H9 (cell line): ENCODE results near the gene CTU2. TPM values are rescaled to one million over a fixed set of nuclear protein-coding genes. Genes with fewer than 3 reads are reported as not detected.

Experiments used
- DNase-seq: peaks from one replicate; pipeline ENCODE4 v3.0.0-alpha.2; 2017
- H2AFZ ChIP-seq: one replicate; pipeline ENCODE4 v1.6.1; 2013; ENCODE audit warnings: mild to moderate bottlenecking, low read length, control low read depth, moderate library complexity
- H2AK5ac ChIP-seq: 2 replicates; pipeline ENCODE4 v1.6.1; 2013; ENCODE audit warnings: low read length, control low read depth, mixed read lengths; ENCODE audit not compliant: insufficient read length
- H2BK120ac ChIP-seq: one replicate; pipeline ENCODE4 v1.6.1; 2013; ENCODE audit warnings: low read depth, mild to moderate bottlenecking, low read length, control low read depth, inconsistent platforms; ENCODE audit not compliant: poor library complexity, severe bottlenecking
- H2BK12ac ChIP-seq: 2 replicates; pipeline ENCODE4 v1.6.1; 2013; ENCODE audit warnings: low read length, control low read depth, mixed read lengths, low read depth; ENCODE audit not compliant: insufficient read length
- H2BK15ac ChIP-seq: 2 replicates; pipeline ENCODE4 v1.6.1; 2013; ENCODE audit warnings: low read depth, low read length, control low read depth
- H2BK20ac ChIP-seq: one replicate; pipeline ENCODE4 v1.6.1; 2013; ENCODE audit warnings: low read depth, mild to moderate bottlenecking, low read length, control low read depth, inconsistent platforms; ENCODE audit not compliant: poor library complexity, severe bottlenecking
- H2BK5ac ChIP-seq: 2 replicates; pipeline ENCODE4 v1.6.1; 2013; ENCODE audit warnings: low read length, control low read depth, mixed read lengths; ENCODE audit not compliant: insufficient read length
- H3K14ac ChIP-seq: 2 replicates; pipeline ENCODE4 v1.6.1; 2013; ENCODE audit warnings: low read length, control low read depth; ENCODE audit not compliant: insufficient read depth
- H3K18ac ChIP-seq: 2 replicates; pipeline ENCODE4 v1.6.1; 2013; ENCODE audit warnings: low read depth, mild to moderate bottlenecking, mixed read lengths, low read length, control low read depth; ENCODE audit not compliant: insufficient read length
- H3K23ac ChIP-seq: 2 replicates; pipeline ENCODE4 v1.6.1; 2013; ENCODE audit warnings: low read length, control low read depth, mixed read lengths, low read depth; ENCODE audit not compliant: insufficient read length
- H3K23me2 ChIP-seq: 2 replicates; pipeline ENCODE4 v1.6.1; 2013; ENCODE audit warnings: low read depth, mild to moderate bottlenecking, mixed read lengths, low read length, control low read depth; ENCODE audit not compliant: insufficient read length, poor library complexity, severe bottlenecking
- H3K27ac ChIP-seq: 2 replicates; pipeline ENCODE4 v1.5.1; 2013; ENCODE audit warnings: low read length, control low read depth, mixed read lengths, low read depth; ENCODE audit not compliant: insufficient read length
- H3K27me3 ChIP-seq: 2 replicates; pipeline ENCODE4 v1.6.1; 2013; ENCODE audit warnings: low read length, control low read depth, inconsistent platforms; ENCODE audit not compliant: insufficient read depth
- H3K4ac ChIP-seq: 2 replicates; pipeline ENCODE4 v1.6.1; 2013; ENCODE audit warnings: low read depth, mild to moderate bottlenecking, control low read depth, inconsistent platforms, low read length, moderate library complexity
- H3K4me1 ChIP-seq: 2 replicates; pipeline ENCODE4 v1.6.1; 2013; ENCODE audit warnings: low read length, control low read depth, inconsistent platforms; ENCODE audit not compliant: insufficient read depth
- H3K4me2 ChIP-seq: 2 replicates; pipeline ENCODE4 v1.6.1; 2013; ENCODE audit warnings: low read length, control low read depth, mixed read lengths; ENCODE audit not compliant: insufficient read length, insufficient read depth
- H3K56ac ChIP-seq: 2 replicates; pipeline ENCODE4 v1.6.1; 2013; ENCODE audit warnings: low read depth, mild to moderate bottlenecking, mixed read lengths, low read length, control low read depth; ENCODE audit not compliant: insufficient read length
- H3K79me1 ChIP-seq: 2 replicates; pipeline ENCODE4 v1.6.1; 2013; ENCODE audit warnings: low read depth, mild to moderate bottlenecking, moderate library complexity, low read length, control low read depth, inconsistent platforms; ENCODE audit not compliant: insufficient read depth, poor library complexity, severe bottlenecking
- H3K79me2 ChIP-seq: 2 replicates; pipeline ENCODE4 v1.6.1; 2013; ENCODE audit warnings: low read length, control low read depth, inconsistent platforms; ENCODE audit not compliant: insufficient read depth
- H3K9ac ChIP-seq: 2 replicates; pipeline ENCODE4 v1.6.1; 2013; ENCODE audit warnings: low read length, control low read depth, mixed read lengths; ENCODE audit not compliant: insufficient read length; ENCODE audit errors: extremely low read depth
- H3K9me3 ChIP-seq: one replicate; pipeline ENCODE4 v1.6.1; 2013; ENCODE audit warnings: low read depth, low read length, inconsistent platforms; ENCODE audit not compliant: control insufficient read depth
- H3T11ph ChIP-seq: one replicate; pipeline ENCODE4 v1.6.1; 2013; ENCODE audit warnings: mild to moderate bottlenecking, low read length, control low read depth, inconsistent platforms
- H4K20me1 ChIP-seq: one replicate; pipeline ENCODE4 v1.6.1; 2013; ENCODE audit not compliant: control insufficient read depth, insufficient read length, insufficient read depth
- H4K5ac ChIP-seq: 2 replicates; pipeline ENCODE4 v1.6.1; 2013; ENCODE audit warnings: low read depth, mild to moderate bottlenecking, mixed read lengths, low read length, control low read depth; ENCODE audit not compliant: insufficient read length
- H4K8ac ChIP-seq: replicated peaks from 2 replicates; pipeline ENCODE4 v1.6.1; 2013; ENCODE audit warnings: low read length, control low read depth, mixed read lengths, low read depth; ENCODE audit not compliant: insufficient read length
- H4K91ac ChIP-seq: 2 replicates; pipeline ENCODE4 v1.6.1; 2013; ENCODE audit warnings: low read depth, mild to moderate bottlenecking, moderate library complexity, mixed read lengths, low read length, control low read depth; ENCODE audit not compliant: insufficient read length
- H3K27ac Mint-ChIP-seq, 3 experiments: 2 replicates in 2 of 3; 3 replicates in 1 of 3; pipeline ENCODE4 v1.8.0; 2020 to 2021; ENCODE audit warnings: mixed read lengths in 3 of 3, mild to moderate bottlenecking in 1 of 3, moderate library complexity in 1 of 3
- H3K27me3 Mint-ChIP-seq: 2 replicates; pipeline ENCODE4 v1.8.0; 2021; ENCODE audit warnings: low read depth, mild to moderate bottlenecking, moderate library complexity, mixed read lengths
- H3K36me3 Mint-ChIP-seq, 3 experiments: 2 replicates in 2 of 3; 3 replicates in 1 of 3; pipeline ENCODE4 v1.8.0; 2020 to 2021; ENCODE audit warnings: low read depth in 3 of 3, mixed read lengths in 3 of 3; ENCODE audit not compliant: insufficient read depth in 1 of 3
- H3K4me1 Mint-ChIP-seq, 2 experiments: 2 replicates each; pipeline ENCODE4 v1.8.0; 2020; ENCODE audit warnings: mixed read lengths in 2 of 2
- H3K4me3 Mint-ChIP-seq, 2 experiments: 2 replicates in 1 of 2; 3 replicates in 1 of 2; pipeline ENCODE4 v1.8.0; 2020 to 2021; ENCODE audit warnings: mild to moderate bottlenecking in 2 of 2, mixed read lengths in 2 of 2, moderate library complexity in 1 of 2
- H3K9me3 Mint-ChIP-seq, 2 experiments: 2 replicates in 1 of 2; 3 replicates in 1 of 2; pipeline ENCODE4 v1.8.0; 2020; ENCODE audit warnings: mild to moderate bottlenecking in 2 of 2, mixed read lengths in 2 of 2, moderate library complexity in 1 of 2
- CTCF ChIP-seq: fragments of 200-600 bp; sonication (generic); conservative IDR thresholded peaks from 3 replicates; pipeline ENCODE4 v1.8.0; 2021; ENCODE audit warnings: antibody characterized with exemption, mild to moderate bottlenecking
- WGBS: extraction: QIAGEN DNeasy Blood & Tissue Kit; methylation state at CpG from one replicate; pipeline ENCODE4 v1.1.7; 2013; ENCODE audit warnings: missing lambda C conversion rate, low lambda C conversion rate, mixed read lengths; ENCODE audit not compliant: insufficient read length; ENCODE audit errors: extremely low coverage; 5-methylcytosine and 5-hydroxymethylcytosine counted together
- total RNA-seq: library from RNA; stranded (reverse); gene quantifications from 2 replicates; pipeline ENCODE4 v1.2.1, GENCODE V29; 2021

CTU2 gene
- total RNA-seq, 1 experiment from 2014 or later, result 32.8 TPM

GRCh38 chr16:88695753-88696152, 10.6 kb upstream of the CTU2 start:
- TF ChIP-seq CTCF, result no peak
- H3K9ac ChIP-seq, result no peak overlapping the region
- no peak overlapping the region for H3K4ac ChIP-seq
- Mint-ChIP-seq H3K4me1 (no peaks in the 10 kb centered on the region), H3K4me3 (no peak overlapping the region), H3K27me3 (peaks cover 3% of the 10 kb centered on the region; the same call in 1 of the 2 replicates), H3K36me3 (peaks cover 0 to 15% (median 14%) of the 10 kb centered on the region in 3 experiments; a peak in 4 of 7 replicates), H3K27ac (no peak overlapping the region; a peak in 1 of 7 replicates), H3K9me3 (no peaks in the 10 kb centered on the region)
- H3K79me1 ChIP-seq, result no peaks in the 10 kb centered on the region
- no peak overlapping the region for H2BK5ac ChIP-seq
- no peak overlapping the region for H2AFZ ChIP-seq
- H2BK20ac ChIP-seq, result no peak overlapping the region
- no peak overlapping the region for H4K91ac ChIP-seq
- H3K18ac ChIP-seq, result no peak overlapping the region
- H4K8ac ChIP-seq, result no peak overlapping the region
- no peak overlapping the region for H3K23ac ChIP-seq
- H3K27me3 ChIP-seq, result no peaks in the 10 kb centered on the region
- H3K79me2 ChIP-seq, result no peaks in the 10 kb centered on the region
- H3T11ph ChIP-seq, result no peak overlapping the region
- WGBS, result no CpG with 5 or more reads among the region's 7 CpGs
- H3K9me3 ChIP-seq, result no peaks in the 10 kb centered on the region
- H3K23me2 ChIP-seq, result peaks cover 3% of the 10 kb centered on the region
- H3K56ac ChIP-seq, result no peak overlapping the region
- H3K14ac ChIP-seq, result no peak overlapping the region
- no peak overlapping the region for H2BK15ac ChIP-seq
- H2BK12ac ChIP-seq, result no peak overlapping the region
- H2AK5ac ChIP-seq, result no peak overlapping the region
- H4K20me1 ChIP-seq, result no peaks in the 10 kb centered on the region
- no peak overlapping the region for H2BK120ac ChIP-seq
- DNase-seq, result no peak
- H3K4me1 ChIP-seq, result no peaks in the 10 kb centered on the region
- no peak overlapping the region for H4K5ac ChIP-seq
- no peak overlapping the region for H3K27ac ChIP-seq
- no peak overlapping the region for H3K4me2 ChIP-seq
